M059J (cell line): ENCODE data around the gene GRIP2. TPM values are rescaled to one million over a fixed set of nuclear protein-coding genes. Genes with fewer than 3 reads are reported as not detected.

Experiments used
- DNase-seq: peaks from one replicate; pipeline ENCODE4 v3.0.0-alpha.2; 2012; ENCODE audit warnings: low read depth
- total RNA-seq: library from RNA; depleted of rRNA; stranded (reverse); fragments of >200 nt; shearing (Covaris generic); gene quantifications from 2 replicates; pipeline ENCODE4 v1.2.3, GENCODE V29; 2014

GRIP2 gene
- total RNA-seq, 1 experiment from 2014 or later, result 7.6 TPM

GRCh38 chr3:14561051-14561960, 21.2 kb upstream of the GRIP2 start:
- DNase-seq, result peak; percentile 43

DNA sequence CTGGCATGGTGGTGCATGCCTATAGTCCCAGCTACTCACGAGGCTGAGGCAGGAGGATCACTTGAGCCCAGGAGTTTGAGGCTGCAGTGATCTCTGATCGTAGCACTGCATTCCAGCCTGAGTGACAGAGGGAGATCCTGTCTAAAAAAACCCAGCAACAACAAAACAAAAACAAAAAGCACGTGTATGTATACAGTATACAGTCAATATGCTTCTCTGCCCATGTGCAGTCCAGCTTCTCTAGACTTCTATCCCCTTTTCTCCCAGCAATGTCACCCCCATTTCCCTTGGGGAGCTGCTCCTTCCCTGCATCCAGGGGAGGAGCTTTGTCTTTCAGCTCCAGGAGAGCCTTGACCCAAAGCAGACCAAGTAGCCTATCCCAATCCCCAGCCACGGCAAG, 20.0 kb upstream of the GRIP2 start:
- no peak for DNase-seq

DNA sequence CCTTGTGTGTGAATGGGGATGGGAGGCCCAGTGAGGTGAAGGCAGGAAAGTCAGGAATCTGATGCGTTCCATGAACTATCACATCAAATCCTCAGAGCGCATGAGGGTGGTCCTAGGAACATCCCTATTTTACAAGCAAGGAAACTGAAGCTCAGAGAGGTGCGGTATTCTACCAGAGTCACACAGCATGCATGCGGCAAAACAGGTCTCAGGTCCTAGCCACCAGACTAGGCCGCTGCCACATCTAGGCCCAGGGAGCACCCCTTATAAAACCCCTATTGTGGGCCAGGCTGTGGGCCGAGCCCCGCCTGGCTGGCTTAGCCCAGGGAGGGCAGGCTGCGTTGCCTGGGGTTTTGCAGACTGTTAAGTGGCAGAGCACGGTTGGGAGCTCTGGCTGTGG, 17.9 kb upstream of the GRIP2 start:
- DNase-seq, result no peak

- DNase-seq, result no peak
Observed at GRCh38 chr3:14555835-14556234, 15.7 kb upstream of the GRIP2 start.

GRCh38 chr3:14554715-14555114, 14.6 kb upstream of the GRIP2 start:
- DNase-seq, result peak; percentile 15

- no peak for DNase-seq
Observed at GRCh38 chr3:14553871-14554270, 13.7 kb upstream of the GRIP2 start.

- DNase-seq, result no peak
Observed at GRCh38 chr3:14552717-14553116, 12.6 kb upstream of the GRIP2 start.

DNA sequence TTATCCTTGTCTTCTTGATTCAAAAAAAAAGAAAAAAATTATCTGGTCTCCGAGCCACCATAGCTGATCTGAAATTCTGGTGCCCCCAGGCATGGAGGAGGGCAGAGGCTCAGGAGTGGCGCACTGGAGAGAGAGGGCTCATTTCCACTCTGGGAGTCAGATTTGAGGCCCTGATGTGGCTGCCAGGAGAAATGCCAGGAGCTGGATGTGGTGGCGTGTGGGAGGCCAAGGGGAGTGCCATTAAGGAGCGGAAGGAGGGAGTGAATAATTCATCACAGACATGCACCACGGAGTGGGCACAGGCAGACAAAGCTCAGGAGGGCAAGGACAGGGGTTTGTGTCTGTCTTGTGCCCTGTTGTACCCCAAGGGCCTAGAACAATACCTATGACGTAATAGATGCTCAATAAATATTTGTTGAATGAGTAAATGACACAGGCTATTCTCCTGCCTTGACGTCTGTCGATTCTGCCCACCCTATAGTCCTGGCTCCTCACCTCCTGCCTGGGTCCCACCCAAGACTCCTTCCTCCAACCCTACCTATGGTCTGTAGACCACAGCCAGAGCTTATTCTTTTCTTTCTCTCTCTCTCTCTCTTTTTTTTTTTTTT, 12.0 kb upstream of the GRIP2 start:
- DNase-seq, result peak; percentile 66

DNA sequence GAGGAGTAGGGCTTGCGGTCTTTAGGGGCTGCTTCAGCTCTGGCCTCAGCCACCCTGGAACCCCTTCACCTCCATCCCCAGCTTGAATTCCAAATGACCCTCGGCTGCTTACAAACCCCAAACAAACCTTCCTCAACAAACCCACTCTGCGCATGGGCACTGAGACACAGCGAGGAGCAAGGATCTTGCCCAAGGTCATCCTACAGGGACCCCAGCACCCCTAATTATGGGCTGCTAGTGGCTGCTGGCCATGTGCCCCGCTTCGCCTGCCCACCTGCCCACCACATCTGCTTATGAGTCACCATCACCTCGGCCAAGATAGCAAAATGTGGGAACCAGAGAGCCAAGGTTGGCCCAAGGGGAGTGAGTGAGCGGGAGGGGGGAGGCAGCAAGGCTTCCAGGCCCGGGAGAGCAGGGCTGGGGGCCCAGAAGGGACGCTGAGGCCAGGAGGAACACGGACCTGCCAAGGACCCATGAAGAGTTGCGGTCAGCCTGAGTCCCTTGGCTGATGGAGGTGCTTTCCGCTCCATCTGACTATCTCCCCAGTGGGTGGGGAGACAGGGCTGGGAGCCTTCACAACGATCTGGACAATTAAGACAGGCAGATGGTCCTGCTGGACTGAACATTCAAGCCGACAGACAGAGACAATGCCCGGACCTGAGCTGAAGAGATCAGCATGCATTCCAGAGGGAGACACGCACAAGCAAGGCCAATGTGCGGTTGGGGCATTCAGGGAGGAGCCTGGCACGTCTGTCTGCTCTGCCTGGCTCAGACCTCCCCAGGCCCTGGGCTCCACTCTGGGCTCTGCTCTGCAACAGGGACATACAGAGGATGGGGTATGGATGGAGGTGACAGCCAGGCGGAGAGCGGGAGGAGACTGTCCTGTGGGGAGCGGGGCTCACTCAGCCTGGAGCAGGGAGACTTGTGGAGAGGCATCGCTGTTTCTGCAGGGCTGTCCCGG, 10.8 kb upstream of the GRIP2 start:
- peak; percentile 53 for DNase-seq

- no peak for DNase-seq
Observed at GRCh38 chr3:14550181-14550580, 10.0 kb upstream of the GRIP2 start.

GRCh38 chr3:14549256-14549919, 9.2 kb upstream of the GRIP2 start:
- DNase-seq, result peak; percentile 27

DNA sequence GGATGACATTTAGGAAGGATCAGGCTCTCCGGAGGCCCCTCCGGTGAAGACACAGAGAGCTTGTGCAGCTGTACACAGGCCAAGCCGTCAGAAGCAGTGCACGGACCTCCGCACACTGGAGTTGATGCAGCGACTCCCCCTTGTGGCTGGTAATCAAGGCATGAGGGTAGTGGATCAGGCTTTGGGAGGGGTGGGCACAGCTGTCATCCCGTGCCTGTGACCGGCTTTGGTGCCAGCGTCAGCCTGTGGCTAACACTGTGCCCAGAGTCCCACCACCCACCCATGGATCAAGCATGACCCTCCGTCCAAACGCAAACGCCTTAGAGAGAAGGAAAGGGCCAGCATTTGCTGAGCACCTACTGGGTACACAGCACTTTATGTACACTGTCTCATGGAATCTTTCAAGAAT, 8.2 kb upstream of the GRIP2 start:
- peak; percentile 50 for DNase-seq

- no peak for DNase-seq
Observed at GRCh38 chr3:14547693-14548092, 7.6 kb upstream of the GRIP2 start.

DNA sequence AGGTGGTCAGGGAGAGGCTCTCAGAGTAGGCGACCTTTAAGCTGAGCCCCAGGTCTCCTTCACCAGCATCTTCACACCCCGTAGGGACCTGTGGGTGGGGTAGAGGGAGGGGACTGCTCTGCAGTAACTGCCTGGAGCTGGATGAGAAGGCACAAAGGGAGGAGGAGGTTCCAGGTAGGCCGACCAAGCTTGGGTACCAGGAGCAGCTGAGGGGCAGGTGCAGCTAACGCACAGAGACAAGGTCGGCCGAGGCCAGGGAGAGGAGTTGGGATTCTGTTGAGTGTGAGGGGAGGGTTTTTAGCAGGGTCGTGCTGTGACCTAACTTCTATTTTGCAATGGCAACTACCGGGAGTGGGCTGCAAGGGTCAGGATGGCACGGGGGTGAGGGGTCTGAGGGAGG, 5.9 kb upstream of the GRIP2 start:
- DNase-seq, result no peak

GRCh38 chr3:14545251-14545635, 5.1 kb upstream of the GRIP2 start:
- no peak for DNase-seq

GRCh38 chr3:14544282-14545250, 4.4 kb upstream of the GRIP2 start:
- no peak for DNase-seq

DNA sequence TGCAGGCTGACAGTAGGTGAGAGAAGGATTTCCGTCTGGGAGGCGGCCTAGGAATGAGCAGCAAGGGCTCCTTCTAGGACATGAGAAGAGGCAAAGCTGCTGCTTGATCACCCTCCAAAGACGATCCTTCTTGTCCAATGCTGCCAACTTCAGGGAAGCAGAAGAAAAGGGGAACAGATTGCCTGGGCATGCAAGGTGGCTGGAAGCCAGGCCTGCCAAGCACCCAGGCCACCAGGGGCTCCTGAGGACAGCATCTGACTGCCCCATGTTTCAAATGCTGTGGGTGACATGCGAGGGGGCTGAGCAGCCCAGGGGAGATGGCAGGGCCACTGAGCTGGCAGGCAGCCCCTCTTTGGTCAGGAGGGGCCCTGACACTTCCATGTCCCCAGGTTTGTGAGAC, 3.3 kb upstream of the GRIP2 start:
- DNase-seq, result no peak

- no peak for DNase-seq
Observed at GRCh38 chr3:14542656-14543055, 2.5 kb upstream of the GRIP2 start.

DNA sequence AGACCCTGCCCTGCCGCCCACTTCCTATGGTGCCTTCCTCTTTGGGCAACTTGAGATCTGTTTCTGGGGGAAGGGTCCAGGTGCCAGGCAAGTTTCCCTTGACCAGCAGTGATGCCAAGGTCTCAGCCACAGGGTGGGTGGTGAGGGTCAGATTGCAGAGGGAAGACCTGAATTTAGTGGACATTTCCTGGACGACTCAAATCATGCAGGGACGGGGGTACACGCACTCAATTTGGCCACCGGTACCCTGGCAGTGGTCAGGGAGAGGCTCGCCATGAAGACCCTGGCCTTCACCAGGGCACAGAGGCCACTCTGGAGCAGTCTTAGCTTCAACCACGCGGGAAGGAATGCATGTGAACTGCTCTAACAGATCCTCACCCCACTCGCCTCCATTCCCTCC, 1.5 kb upstream of the GRIP2 start:
- DNase-seq, result no peak

- DNase-seq, result no peak
Observed at GRCh38 chr3:14540821-14541385, 761 bp upstream of the GRIP2 start.
